ENCODE data around the gene KCP. TPM values are rescaled to one million over a fixed set of nuclear protein-coding genes. Genes with fewer than 3 reads are reported as not detected.

KCP gene
- total RNA-seq, 4 donors from 2014 or later, result 0.07 to 0.68 (median 0.21) TPM; not detected in 1

DNA sequence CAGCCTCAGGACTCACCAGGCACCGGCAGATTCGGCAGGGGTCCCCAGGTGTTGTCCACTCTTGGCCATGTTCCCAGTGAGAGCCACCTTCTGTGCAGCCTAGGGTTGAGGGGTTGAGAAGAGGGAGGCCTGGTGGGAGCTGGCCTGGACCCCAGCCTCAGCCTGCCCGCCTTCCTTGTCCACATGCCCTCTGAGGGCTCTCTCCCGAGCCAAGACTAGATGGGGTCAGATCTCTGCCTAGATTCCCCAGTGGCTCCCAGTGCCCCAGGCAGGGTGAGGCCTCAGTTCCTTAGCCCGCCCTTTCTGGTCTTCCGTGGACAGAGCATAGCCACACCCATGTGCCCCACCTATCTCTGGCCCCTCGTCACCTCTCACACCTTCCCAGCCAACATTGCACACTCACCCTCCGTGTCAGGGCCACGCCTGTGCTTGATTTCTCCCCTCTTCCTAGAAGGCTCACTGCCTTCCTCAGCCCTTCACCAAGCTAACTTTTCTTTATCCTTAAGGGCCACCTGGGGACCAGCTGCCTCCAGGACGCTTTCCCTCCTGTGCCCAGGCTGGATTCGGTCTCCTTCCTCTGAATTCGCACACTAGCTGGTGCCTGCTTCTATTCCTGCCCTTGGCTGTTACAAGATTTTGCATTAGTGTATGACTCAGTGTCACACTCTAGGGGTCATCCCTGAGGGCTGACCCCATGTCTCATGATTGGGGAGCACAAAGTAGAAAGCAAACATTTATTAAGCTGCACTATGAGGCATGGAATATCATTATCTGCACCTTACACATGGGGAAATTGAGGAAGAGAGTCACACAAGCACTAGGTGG, 7.5 kb downstream of the KCP start:
- TF ChIP-seq POLR2A (IDR thresholded peaks at IDR 0.05) (no peak), CTCF (IDR thresholded peaks at IDR 0.05) (no peak)
- WGBS, 2 donors, result 70% methylated on average over 12 of the region's 12 CpGs
- intact Hi-C loops (cut with DNase I; ENCODE audit: low total_unique reads), result no loop called here
- DNase-seq (ENCODE audit: low spot score in 2 of 2), result peak in 1 of 2 donors; percentile 78
- H3K4me3 ChIP-seq (ENCODE audit: low read depth, poor library complexity, severe bottlenecking), result no peak overlapping the region

DNA sequence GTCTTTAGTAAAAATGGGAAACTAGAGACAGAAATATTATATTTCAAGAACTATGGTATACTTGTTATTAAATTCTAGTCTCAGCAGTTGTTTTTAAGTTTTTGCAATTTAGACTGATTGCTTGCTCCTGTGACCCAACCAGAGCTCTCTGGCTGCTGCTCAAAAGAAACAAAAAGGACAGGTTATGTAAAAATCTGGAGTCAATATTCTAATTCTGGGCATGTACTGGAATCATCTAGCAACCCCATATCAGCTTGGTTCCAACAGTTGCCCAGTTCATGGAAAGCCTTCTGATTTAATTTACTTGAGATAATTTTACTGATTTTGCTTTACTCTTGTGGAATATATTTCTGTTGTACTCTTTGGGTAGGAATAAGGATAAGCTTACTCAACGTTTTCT, 10.3 kb downstream of the KCP start:
- 78 to 85% methylated on average over 1 of the region's 1 CpG for WGBS, 2 donors
- intact Hi-C loops (cut with DNase I; ENCODE audit: low total_unique reads), result no loop called here
- no peak for TF ChIP-seq POLR2A (IDR thresholded peaks at IDR 0.05)
- no peak for TF ChIP-seq CTCF (IDR thresholded peaks at IDR 0.05)
- DNase-seq (ENCODE audit: low spot score in 2 of 2), result no peak
- H3K4me3 ChIP-seq (ENCODE audit: low read depth, poor library complexity, severe bottlenecking), result no peak overlapping the region

GRCh38 chr7:128899392-128899791, 11.1 kb downstream of the KCP start:
- intact Hi-C loops (cut with DNase I; ENCODE audit: low total_unique reads), result no loop called here
- no peak for DNase-seq (ENCODE audit: low spot score in 2 of 2)
- H3K4me3 ChIP-seq (ENCODE audit: low read depth, poor library complexity, severe bottlenecking), result no peak overlapping the region
- TF ChIP-seq CTCF (IDR thresholded peaks at IDR 0.05), result no peak
- no peak for TF ChIP-seq POLR2A (IDR thresholded peaks at IDR 0.05)

GRCh38 chr7:128895320-128895719, 15.2 kb downstream of the KCP start:
- TF ChIP-seq CTCF (IDR thresholded peaks at IDR 0.05) (no peak), POLR2A (IDR thresholded peaks at IDR 0.05) (no peak)
- no peak for DNase-seq (ENCODE audit: low spot score in 2 of 2)
- 87 to 90% methylated on average over 3 of the region's 3 CpGs for WGBS, 2 donors
- intact Hi-C loops (cut with DNase I; ENCODE audit: low total_unique reads), result no loop called here
- H3K4me3 ChIP-seq (ENCODE audit: low read depth, poor library complexity, severe bottlenecking), result no peak overlapping the region

DNA sequence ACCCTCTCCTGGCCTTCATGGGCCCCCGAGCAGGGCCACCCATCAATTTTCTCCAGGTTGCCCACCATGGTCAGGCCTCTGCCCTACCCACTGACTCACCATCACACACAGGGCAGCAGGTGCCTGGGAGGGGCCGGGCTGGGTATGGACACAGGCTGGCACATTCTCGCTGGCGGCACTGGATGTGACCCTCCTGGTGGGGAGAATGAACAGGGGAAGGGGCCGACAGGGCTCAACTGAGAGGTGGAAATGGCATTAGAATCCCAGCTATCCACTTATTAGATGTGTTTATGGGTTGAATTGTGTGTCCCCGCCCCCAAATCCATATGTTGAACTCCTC, 16.4 kb downstream of the KCP start:
- intact Hi-C loops (cut with DNase I; ENCODE audit: low total_unique reads), result no loop called here

More for the DNA sequence above, 16.4 kb downstream of the KCP start:
- WGBS, 2 donors, result 91 to 97% methylated on average over 6 of the region's 6 CpGs
- no peak for TF ChIP-seq CTCF (IDR thresholded peaks at IDR 0.05)
- TF ChIP-seq POLR2A (IDR thresholded peaks at IDR 0.05), result no peak
- DNase-seq (ENCODE audit: low spot score in 2 of 2), result no peak
- no peak overlapping the region for H3K4me3 ChIP-seq (ENCODE audit: low read depth, poor library complexity, severe bottlenecking)

Data from lower leg skin (tissue), 4 donors.